MV-4-11 (cell line): ENCODE measurements around the gene HS3ST3B1.

Experiments used
- DNase-seq: peaks from one replicate; lab custom pipeline; 2025; lab: John Stamatoyannopoulos, UW

The HS3ST3B1 gene

DNA sequence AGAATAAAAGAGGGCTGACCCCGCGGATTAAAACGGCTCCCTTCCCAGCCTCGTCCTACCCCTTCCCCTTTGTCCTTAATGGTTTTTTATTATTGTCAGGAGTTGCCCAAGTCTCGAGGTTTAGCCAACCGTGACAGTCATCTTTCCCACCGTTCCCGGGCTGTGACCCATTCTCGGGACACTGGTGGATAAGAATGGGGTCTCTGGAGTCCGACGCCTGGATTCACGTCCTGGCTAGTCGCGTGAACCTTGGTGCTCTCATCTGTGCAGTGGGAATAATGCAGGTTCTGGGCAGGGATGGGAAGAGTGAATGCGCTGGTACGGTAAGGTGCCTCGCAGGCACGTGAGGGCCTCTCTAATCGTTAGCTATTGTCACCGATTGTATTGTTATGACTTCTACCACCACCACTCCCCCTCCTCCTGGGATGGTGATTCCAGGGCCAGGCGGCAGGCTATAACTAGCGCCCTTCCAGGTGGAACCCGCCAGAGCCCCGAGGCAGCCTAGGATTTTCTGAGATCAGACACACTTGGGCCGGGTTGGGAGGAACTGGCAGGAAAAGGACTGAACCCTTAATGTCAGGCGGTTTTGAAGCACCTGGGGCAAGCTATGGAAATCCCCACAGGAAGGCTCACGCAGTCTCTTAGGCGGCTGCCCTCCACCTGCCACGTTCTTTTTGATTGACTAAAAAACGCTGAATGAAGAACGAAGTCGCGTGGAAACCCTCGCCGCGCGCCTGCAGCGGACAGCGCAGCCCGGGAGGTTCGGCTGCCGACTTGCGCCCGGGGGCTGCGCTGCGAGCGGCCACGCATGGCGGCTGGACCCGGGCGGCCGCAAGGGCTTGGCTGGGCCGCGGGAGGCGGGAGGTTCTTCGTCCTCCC lies 2.7 kb downstream of the HS3ST3B1 start:
- no peak for DNase-seq

DNA sequence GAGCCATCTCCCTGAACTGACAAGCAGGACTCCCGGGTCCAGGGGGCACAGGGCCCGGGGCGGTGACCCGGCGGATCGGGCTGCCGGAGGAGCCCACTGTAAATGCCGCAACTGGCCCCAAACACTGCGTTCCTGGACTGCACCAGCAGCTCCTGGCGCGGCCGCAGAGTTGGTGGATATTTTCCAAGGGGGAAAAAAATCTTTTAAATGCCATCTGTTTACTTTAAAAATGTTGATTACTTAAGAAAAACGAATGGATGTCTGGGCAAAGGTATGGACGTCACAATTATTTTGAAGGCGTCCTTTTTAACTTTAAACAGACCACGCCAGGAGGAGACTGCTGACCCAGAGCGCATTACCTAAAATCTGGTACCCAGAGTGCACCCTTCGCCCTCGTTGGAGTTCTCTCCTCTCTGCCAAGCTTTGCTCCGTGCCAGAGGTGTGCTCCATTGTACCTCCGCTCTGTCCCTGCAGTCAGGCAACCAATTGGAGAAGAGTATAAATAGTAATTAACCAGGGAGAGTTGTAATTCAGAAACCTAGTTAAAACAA lies 3.4 kb downstream of the HS3ST3B1 start:
- DNase-seq = no peak

DNA sequence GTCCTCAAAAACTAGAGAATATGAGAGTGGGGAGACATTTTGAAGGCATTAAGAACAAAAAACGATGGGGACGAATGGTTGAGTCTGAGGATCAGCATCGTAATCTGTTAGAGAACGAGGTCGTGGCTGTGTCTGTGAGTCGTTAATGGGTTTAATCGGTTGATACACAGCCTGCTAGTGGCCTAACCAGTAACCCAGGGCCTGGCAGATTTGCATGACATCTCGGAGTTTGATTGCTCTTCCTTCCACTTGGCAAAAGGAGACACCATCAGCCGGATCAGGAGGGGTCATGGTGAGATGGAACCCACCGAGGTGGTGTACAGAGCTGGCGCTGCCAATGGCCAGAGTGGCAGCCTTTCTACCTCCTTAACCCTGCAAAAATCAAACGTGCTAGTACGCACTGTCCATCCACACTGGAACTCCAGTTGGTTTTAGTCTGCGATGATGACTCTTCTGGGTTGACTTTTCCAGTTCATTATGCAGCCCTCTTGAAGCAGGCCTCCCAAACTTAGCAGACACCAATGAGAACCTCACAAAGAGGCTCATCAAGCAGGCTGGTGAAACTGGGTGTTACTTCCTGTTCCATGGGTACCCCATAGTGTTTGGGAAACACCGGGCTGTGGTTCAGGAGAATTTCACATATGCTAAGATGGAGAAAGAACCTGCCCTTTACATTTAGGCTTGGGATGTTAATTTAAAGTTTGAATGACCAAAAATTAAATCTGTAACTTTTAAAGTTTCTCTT lies 4.1 kb downstream of the HS3ST3B1 start:
- peak; percentile 17 for DNase-seq

DNA sequence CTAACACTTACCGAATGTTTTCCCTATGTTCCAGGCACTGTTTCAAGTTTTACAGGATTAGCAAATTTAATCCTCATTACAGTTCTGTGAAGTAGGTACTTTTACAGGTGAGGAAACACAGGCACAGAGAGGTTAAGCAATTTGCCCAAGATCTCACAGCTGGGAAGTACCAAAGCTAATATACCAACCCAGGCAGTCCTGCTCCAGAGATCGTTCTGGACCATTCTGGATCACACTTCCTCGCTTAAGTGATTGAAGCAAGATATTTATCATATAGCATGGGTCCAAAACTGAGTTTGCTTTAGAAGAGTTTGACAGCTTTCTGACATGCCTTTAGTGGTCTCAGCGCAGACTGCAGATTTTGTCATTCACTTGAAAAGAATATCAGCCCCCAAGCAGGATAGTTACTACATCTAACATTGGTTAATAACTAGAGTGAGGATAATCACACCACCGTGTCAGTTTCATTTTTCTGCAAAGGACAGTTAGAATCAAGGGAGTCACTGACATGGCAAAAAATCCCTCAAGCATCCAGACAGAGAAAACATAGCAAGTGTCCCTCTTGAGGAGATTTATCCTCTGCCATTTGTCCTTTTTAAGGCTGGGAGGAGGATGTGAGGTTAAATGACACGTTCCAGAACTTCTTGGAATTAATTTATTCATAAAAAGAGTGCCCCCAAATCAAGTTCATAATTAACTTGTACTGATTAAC lies 5.1 kb downstream of the HS3ST3B1 start:
- DNase-seq = no peak

DNA sequence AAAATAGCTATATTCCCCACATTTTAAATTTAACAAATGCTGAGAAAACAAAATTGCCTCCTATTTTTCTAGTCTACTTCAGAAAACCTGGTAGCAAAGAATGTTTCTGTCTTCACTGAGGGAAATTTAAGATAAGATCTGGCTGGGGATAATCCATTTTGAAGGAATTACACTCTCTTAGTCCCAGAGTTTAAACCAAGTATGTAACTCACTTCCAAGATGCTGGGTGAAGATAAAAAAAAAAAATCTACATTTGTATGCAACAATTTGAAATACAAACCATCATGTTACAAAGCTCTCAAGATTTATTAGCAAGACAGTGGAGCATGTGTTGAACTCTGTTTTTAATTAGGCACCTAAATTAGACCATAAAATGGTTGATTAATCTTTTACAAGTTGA lies 5.7 kb downstream of the HS3ST3B1 start:
- DNase-seq = no peak

DNA sequence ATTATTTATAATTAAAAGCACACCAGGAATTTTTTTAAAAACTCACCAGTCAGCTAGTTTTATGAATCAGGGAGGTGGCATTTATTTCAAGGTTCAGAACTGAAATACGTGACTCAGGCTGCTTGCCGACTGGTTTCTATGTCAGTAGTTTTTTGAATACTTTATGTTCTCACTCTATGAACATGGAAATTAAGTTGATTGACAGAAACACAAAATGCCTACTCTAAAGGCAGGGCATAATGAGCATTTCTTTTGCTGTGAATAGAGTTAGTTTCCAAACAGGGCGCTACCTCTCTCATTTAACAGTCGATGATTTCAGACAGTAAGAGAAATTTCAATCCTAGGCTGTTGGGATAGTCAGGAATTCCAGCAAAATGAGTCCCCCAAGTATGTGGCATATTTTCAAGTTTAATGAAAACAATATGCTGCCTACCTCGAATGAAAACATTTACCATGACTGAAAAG lies 6.7 kb downstream of the HS3ST3B1 start:
- no peak for DNase-seq

DNA sequence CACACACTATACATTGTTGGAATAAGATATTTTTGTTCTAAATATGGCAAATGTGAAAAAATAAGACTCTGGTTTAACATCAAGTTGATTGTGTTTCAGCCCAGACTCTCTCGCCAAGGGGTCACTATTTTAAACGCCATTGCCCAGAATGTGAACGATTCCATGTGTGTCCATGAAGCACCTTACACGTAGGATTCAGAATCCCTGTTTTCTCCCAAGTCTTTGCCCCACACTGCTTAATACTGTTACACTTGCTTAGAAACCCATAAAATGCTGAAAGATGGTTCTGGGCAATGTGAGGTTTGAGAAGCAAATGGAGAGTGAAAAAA lies 7.7 kb downstream of the HS3ST3B1 start:
- DNase-seq = no peak

DNA sequence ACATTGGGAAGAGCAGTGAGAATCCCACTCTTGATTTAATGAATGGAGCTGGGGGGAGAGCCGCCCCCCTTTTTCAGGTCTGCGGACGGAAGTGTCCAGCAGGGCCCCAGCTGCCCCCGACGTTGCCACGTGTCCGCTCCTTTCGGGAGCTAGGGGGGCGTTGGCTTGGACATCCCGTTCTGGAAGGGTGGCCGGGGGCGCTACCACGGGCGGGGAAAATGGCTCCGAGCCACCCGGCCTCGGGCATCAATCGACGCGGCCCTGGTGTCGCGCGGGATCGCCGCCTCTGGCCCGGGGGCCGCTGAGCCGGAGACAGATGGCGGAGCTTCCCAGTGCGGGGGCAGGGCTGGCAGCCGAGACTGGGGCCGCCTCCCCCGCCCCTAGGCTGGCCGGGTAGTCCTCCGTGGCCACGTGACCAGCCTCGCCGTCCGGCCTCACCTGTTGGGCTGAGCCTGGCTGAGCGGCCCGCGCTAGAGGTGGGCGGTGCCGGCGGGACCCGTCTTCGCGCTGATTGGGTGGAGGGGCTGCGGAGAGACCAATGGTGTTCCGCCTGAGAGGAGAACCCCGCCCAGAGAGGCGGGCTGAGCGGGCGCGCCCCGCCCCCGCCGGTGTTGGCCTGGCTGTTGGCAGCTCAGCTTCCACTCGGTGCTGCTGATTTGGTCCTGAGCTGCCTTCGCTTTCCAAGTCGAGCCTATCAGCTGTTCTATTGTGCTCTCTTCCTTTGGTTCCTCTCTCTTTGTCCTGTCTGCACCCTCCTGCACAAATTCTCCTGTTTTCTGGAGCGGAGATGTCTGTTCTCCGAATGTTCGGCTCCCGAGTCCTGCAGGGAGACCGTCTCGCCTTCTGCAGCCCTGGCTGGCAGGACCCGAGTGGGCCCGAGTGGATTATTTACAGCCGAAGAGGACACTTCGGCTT lies 8.3 kb downstream of the HS3ST3B1 start:
- DNase-seq = peak; percentile 52

DNA sequence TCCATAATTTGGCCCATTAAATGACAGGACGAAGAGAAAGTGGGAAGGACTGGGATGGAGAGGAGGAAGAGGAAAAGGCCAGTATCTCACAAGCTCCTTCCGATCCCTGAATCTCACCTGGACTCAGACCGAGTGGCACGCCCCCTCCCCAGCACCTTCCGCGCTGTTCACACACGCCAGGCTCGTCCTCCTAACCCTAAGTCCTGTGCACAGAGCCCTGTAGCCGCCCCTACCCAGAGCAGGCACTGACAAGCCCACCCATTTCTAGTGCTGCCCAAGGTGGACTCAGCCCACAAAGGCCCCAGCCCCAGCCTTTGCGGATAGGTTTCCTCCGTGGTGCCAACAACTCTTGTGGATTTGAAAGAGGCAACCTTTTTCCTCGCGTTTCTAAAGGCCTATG lies 9.2 kb downstream of the HS3ST3B1 start:
- DNase-seq = no peak

DNA sequence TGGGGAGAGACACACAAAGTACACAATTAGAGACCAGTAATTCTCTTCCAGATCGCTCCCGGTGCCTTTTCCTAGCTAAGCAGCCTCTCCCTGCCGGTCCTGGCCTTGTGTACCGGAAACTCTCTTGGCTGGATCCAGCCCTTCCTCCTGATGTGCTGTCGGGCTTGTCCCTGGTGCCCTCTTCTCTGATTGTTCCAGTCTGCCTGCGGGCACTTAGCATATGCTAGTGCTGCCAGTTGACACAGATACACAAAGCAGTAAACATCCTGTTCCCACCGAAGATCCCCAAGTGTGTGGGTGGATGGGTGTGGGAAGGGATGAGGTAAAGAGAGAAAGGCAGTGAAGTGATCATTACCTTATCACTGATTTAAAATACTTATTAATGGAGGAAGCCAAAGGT lies 9.7 kb downstream of the HS3ST3B1 start:
- DNase-seq = no peak

DNA sequence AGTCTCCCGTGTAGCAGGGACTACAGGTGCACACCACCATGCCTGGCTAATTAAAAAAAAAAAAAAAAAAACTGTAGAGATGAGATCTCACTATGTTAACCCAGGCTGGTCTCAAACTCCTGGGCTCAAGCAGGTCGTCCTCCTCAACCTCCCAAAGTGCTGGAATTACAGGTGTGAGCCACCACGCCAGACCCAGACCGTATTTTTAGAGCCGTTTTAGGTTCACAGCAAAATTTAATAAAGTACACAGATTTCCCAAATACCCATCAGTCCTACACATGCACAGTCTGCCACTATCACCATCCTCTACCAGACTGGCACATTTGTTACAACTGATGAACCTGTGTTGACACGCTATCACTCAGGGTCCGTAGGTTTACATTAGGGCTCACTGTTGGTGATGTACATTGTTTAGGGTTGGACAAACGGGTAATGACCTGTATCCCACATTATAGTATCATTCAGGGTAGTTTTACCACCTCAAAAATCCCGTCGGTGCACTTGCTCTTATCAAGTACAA lies 10.4 kb downstream of the HS3ST3B1 start:
- no peak for DNase-seq

DNA sequence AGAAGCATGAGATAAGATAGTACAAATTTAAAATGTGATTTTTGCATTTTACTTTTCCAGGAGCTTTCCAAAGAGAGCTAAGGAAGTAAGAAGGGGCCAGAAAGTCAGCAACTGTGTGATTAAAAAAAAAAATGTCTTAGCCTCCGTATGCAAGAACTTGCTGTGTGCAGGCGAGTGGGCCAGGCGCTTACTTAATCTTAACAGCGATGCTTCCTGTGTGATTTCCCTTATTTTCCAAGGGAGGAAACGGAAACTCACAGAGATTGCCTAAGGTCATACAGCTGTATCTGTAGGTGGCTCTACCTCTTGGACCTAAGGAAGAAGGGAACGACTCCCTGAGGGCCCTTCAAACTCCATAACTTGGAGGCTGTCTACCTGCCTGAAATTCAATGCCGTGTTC lies 11.1 kb downstream of the HS3ST3B1 start:
- no peak for DNase-seq

DNA sequence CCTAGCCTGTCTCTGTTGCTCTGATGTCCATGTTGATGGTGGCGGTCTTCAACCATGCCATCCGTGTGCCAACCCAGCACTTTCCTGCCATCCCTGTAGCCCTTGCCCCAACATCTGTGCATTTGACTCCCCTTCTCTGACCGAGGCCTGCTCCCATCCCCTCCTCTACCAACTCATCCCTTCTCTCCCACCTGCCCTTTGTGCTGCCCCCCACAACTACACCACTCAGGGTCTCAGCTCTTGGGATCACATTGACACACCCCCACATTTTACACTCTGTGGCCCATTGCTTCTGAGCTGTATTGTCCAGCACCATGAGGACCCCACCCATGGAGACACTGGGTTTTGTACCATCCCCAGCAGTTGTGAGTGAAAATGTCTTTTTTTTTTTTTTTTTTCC lies 11.6 kb downstream of the HS3ST3B1 start:
- DNase-seq = no peak

DNA sequence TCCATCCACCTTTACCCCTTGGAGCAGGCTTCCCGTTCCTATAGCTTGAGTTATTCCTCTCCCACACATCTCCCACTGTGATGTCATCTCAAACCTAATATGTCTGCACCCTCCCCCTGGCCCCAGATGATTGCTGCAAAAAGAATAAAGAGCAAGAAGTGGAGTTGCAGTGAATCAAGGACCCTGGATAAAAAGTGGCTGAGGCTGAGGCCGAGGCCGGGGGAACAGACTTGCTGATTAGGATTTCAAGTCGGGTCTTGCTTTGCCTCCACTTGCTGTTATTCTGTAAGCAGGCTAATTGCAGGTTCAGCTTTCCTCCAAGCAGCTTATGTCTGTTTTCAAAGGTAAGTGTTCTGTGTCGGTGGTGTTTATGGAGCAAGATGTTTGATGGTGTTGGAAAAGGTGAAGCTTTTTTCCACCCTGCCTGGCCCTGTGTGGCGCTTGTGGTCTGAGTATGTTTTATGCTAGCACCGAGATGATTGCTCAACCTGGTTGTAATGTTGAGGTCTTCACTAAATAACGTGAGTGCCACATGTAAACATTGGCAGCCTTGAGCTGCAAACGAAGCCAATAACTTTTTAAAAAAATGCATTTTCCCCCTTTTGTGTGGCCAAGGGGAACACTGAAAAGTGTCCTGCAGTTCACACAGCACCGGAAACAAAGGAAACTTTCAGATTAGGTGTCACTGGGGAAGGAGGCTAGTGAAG lies 15.4 kb downstream of the HS3ST3B1 start:
- DNase-seq = peak; percentile 30

DNA sequence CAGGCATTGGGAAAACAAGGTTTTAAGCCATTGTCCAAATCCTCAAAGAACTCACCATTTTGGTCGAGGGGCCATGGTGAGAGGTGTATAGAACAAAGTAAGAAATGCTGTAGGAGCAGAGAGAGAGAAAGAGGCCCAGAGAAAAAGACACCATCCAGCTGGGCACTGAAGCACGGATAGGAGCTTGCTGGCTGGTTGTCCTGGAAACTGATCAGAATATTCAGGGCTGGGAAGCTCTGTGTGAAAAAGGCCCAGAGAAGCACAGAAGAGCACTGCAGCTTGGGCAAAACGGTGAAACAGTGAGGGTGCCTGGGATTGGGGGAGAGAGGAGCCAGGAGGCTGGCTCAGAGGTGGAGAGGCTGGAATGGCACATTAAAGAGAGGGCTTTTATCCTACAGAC lies 16.5 kb downstream of the HS3ST3B1 start:
- no peak for DNase-seq

DNA sequence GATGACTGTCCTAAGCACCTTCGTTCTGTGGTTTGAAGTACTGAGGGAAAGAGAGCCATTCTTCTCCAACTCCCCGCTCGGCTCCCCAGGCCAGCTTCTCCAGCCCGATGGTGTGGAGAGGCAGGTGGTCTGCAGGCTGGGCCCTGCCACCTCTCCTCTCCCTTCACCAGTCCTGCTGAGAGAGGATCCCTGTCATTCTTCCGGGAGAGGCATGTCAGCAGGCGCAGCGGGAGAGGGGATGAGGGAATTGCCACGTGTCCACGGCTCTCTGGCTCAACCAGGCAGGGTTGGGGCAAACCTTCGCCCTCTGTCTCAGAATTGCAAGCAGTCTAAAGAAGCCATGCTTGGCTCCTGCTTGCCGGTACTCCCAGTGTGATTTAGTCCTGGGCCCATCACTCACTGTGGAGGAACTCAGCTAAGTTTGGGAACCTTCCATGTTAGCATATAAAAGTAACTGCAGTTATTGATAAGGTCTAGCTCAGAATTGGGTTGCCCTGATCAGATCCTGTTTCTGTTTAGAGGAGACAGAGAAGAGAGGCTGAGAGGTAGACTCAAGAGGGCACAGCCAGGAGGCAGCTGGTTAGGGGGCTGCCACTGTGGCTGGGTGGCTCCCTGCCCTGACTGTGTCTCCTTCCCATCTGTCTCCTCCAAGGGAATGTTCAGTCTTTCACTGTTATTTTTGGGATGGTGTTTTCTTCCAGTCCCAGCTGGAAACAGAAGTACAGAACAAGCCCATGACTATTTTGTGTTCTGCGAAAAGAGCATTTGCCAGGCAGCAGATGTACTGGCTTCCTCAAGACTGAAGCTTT lies 17.4 kb downstream of the HS3ST3B1 start:
- DNase-seq = no peak

DNA sequence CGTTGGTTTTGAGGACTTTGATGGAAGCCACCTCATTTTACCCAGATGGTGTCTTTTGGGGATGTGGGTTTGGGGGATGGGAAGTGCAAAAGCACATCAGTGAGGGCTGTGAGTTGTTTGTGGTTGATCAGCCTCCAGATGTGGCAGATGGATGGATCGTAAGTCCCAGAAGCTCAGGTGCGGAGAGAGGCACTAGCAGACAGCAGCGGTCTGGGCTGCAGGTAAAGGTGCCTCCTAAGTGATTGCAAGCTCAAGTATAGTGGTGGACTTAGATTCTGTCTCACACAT lies 18.0 kb downstream of the HS3ST3B1 start:
- DNase-seq = peak; percentile 78

DNA sequence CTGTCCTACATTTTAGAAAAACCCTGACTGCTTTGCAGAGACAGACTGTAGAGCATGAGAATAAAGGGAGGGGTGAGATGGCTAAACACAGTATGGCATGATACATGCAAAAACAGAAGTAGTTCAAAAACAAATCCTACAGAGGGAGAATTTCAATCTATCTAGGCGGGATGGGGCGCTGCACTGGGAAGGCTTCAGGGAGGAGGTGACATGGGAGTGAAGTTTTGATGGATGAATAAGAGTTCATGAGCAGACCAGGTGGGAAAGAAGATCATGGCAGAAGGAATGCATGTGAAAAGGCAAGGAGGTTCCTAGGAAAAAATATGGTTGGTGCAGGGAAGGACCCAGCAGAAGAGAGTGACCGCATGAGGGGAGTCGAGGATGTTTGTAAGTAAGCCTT lies 19.2 kb downstream of the HS3ST3B1 start:
- DNase-seq = no peak

DNA sequence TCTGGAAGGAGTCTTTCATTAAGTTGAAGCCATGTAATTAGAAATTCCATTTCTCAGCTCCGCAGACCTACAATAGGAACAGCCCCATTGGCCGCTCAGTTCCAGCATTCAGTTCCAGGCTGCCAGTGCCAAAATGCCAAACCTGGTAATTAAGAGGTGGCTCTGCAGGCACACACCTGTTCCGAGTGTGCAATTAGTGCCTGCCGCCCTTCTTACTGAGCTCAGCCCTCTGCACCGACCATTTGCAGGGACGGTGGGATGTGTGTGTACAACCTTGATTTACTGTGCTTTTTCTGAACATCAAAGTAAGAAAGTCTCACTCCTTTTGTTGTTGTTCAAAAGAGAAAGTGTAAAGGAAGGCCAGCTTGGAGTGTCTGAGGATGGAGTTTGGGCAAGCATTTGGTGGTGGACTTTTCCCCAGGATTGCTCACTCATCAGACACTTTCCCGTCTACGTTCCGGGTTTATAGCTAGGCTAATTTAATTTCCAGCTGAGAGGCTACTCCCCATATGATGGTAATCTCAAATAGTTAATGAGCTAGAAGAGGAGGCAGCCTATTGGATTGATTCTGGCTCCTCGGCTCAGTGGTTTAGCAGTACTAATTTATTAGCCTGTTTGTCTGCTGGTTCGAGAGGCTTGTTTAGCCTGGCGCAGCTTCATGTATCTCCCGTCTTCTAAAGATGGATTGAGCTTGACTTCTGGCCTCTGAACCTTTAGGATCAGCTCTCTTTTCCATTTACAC lies 20.0 kb downstream of the HS3ST3B1 start:
- DNase-seq = no peak
